Neutrophil (primary cell): Measurements from ENCODE around the gene CCDC192.

Source experiments
- H3K27ac ChIP-seq: fragments of 200-600 bp; sonication (generic); 2 replicates; pipeline ENCODE4 v1.5.1; 2016; ENCODE audit warnings: mild to moderate bottlenecking, moderate library complexity
- H3K27me3 ChIP-seq: fragments of 200-600 bp; sonication (generic); 2 replicates; pipeline ENCODE4 v1.6.0; 2016; ENCODE audit warnings: mild to moderate bottlenecking
- H3K36me3 ChIP-seq: fragments of 200-600 bp; sonication (generic); 2 replicates; pipeline ENCODE4 v1.5.1; 2017
- H3K4me1 ChIP-seq, 2 experiments: fragments of 200-600 bp in 1 of 2; sonication (generic) in 1 of 2; 1 replicate in 1 of 2; 2 replicates in 1 of 2; pipeline versions ENCODE4 v1.5.1 to v1.6.1; 2013 to 2016; ENCODE audit warnings: low read depth in 1 of 2, low read length in 1 of 2, mild to moderate bottlenecking in 1 of 2, moderate library complexity in 1 of 2; ENCODE audit not compliant: control insufficient read depth in 1 of 2, insufficient read depth in 1 of 2
- H3K4me3 ChIP-seq, 2 experiments: fragments of 200-600 bp in 1 of 2; sonication (generic) in 1 of 2; 1 replicate in 1 of 2; 2 replicates in 1 of 2; pipeline ENCODE4 v1.5.1; 2013 to 2016; ENCODE audit warnings: low read depth in 1 of 2, low read length in 1 of 2, mild to moderate bottlenecking in 1 of 2, moderate library complexity in 1 of 2
- H3K9me3 ChIP-seq: fragments of 200-600 bp; sonication (generic); 2 replicates; pipeline ENCODE4 v1.5.1; 2016
- TF ChIP-seq, protein P1 (sequence below): fragments of 200-600 bp; sonication (generic); IDR thresholded peaks from 2 replicates; pipeline ENCODE4 v1.5.1; 2016; ENCODE audit warnings: antibody characterized with exemption

Gene CCDC192

DNA sequence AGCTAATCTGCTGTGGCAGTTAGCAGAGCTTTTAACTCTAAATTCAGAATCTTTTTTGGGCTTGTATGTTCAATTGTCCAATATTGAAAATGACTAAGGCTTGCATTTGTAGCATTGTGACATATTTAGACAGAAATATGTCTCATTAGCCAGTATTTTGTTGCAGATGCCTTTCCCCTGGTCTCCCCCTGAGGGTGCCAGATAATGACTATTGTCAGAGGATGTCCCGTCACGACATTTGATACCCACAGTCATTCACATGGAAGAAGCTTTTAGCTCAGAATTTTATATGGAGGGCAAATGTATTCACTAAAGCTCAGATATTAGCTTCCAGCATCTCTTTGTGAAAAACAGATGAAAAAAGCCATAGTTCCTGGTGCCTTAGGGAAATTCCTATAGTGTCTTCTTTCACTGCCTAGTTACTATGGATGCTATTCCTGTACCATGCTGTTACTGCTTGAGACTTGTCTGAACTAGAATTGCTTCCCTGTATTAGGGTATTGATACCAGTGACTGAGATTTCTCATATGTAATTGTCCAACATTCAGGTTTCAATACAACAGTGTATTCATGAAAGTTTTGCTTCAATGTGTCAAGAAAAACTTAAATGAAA is 96.2 kb downstream of the CCDC192 start:
- no peak overlapping the region for H3K27ac ChIP-seq
- H3K27me3 ChIP-seq: no peaks in the 10 kb centered on the region
- H3K4me3 ChIP-seq: no peak overlapping the region
- H3K4me1 ChIP-seq: no peaks in the 10 kb centered on the region
- no peaks in the 10 kb centered on the region for H3K9me3 ChIP-seq
- no peaks in the 10 kb centered on the region for H3K36me3 ChIP-seq
- TF ChIP-seq, protein P1, sequence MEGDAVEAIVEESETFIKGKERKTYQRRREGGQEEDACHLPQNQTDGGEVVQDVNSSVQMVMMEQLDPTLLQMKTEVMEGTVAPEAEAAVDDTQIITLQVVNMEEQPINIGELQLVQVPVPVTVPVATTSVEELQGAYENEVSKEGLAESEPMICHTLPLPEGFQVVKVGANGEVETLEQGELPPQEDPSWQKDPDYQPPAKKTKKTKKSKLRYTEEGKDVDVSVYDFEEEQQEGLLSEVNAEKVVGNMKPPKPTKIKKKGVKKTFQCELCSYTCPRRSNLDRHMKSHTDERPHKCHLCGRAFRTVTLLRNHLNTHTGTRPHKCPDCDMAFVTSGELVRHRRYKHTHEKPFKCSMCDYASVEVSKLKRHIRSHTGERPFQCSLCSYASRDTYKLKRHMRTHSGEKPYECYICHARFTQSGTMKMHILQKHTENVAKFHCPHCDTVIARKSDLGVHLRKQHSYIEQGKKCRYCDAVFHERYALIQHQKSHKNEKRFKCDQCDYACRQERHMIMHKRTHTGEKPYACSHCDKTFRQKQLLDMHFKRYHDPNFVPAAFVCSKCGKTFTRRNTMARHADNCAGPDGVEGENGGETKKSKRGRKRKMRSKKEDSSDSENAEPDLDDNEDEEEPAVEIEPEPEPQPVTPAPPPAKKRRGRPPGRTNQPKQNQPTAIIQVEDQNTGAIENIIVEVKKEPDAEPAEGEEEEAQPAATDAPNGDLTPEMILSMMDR: no peak

DNA sequence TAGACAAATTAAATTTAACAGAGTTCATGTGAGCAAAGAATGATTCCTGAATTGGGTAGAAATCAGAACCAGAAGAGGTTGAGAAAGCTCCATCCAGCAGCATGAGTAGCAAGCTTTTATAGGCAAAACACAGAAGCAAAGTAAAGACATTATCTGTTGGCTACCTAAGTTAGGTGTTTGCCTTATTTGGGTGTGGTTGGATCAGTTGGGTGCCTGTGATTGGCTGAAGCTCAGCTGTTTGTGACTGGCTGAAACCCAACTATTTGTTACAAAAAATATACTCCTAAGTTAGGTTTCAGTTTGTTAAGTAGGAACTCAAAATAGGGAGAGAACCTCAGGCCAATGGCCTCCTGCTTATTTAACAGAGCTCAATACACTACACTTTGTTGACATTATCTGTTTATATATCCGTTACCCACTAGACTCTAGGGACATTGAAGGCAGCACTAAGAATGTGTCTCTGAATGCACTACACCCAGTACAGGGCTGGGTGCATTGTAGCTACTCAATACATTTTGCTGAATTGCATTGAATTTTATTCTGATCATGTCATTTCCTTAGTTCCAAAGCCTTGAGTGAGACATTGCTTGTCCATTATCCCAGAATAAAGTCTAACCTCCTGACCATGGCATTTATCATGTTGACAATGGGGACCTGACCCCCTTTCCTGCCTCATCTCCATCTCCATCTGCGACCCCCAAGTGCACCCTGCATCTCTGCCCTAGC is 98.7 kb downstream of the CCDC192 start:
- Histone ChIP-seq H3K9me3 (no peaks in the 10 kb centered on the region), H3K27ac (no peak overlapping the region), H3K27me3 (no peaks in the 10 kb centered on the region), H3K4me1 (no peaks in the 10 kb centered on the region), H3K36me3 (no peaks in the 10 kb centered on the region), H3K4me3 (no peak overlapping the region)
- TF ChIP-seq, protein P1: no peak

DNA sequence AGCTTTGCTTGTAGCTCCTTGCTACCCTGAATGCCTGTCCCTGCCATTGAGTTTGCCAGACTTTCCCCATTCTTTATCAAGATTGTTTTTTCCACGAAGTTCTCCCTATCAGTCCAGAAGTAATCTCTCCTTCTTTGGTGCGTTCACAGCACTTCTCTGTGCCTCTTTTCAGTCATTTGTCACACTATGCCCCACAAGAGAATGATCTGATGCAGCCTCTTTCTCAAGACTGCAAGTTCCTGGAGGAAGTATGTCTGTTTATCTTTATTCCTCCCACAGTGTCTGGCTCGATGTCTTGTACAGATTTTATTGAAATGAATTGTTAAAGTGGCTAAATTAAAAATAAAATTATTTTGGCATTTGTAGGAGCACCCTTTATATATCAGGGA is 99.3 kb downstream of the CCDC192 start:
- Histone ChIP-seq H3K4me3 (no peak overlapping the region), H3K9me3 (no peaks in the 10 kb centered on the region), H3K36me3 (no peaks in the 10 kb centered on the region), H3K27ac (no peak overlapping the region), H3K4me1 (no peaks in the 10 kb centered on the region), H3K27me3 (no peaks in the 10 kb centered on the region)
- TF ChIP-seq, protein P1: no peak

DNA sequence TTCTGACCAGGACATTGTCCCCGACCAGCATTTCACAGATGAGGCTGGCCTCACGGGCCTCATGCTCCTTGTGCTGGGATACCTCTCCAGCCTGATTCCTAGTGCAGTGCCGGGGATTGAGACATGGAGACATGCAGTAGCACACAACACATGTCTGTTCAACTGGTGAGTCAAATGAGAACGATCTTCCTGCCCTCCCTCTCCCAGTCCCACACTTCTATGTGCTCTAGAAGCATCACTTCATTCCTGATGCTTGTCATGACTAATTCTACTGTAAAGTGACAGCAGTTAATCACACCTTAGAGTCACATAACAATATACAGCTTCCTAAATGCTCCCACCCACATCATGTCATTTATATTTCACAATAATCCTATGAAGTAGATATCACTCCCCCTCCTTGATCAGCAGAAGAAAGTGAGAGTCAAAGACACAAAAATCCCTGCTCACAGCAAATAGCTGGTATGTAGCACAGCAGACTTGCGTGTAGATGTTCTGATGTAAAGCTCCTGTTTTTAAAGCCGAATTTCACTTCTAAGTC is 101.8 kb downstream of the CCDC192 start:
- no peak overlapping the region for H3K27ac ChIP-seq
- no peaks in the 10 kb centered on the region for H3K4me1 ChIP-seq
- TF ChIP-seq, protein P1: no peak
- no peak overlapping the region for H3K4me3 ChIP-seq
- H3K9me3 ChIP-seq: no peaks in the 10 kb centered on the region
- no peaks in the 10 kb centered on the region for H3K36me3 ChIP-seq
- no peaks in the 10 kb centered on the region for H3K27me3 ChIP-seq

DNA sequence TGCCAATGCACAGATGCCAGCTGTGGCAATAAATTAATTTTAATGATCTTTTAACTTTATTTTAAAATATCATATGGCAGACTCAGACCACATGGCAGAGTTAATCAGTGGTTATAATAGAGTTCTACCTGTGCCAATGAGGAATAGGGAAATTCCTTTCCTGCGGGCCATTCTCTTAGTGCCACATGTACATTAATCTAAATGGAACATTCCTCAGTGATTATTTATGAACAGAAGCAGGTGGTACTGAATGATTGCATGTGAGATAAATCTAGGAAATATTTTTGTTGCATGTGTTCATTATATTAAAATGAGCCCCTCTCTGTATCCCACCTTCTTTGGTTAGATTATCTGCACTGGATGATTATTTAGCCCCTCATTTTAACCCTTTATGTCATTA is 102.3 kb downstream of the CCDC192 start:
- H3K27me3 ChIP-seq: no peaks in the 10 kb centered on the region
- H3K36me3 ChIP-seq: no peaks in the 10 kb centered on the region
- no peaks in the 10 kb centered on the region for H3K9me3 ChIP-seq
- H3K4me3 ChIP-seq: no peak overlapping the region
- H3K4me1 ChIP-seq: no peaks in the 10 kb centered on the region
- no peak overlapping the region for H3K27ac ChIP-seq
- TF ChIP-seq, protein P1: no peak
